ENCODE data around the gene PIBF1. TPM values are rescaled to one million over a fixed set of nuclear protein-coding genes. Genes with fewer than 3 reads are reported as not detected.

Gene PIBF1
- total and polyA plus RNA-seq, 7 experiments from 2014 or later = 20.4 to 40.1 (median 29.1) TPM

- Histone ChIP-seq H3K4me3 (ENCODE audit: low read length) (no peak overlapping the region), H3K27ac (ENCODE audit: low read depth, low read length) (no peak overlapping the region), H3K4me1 (ENCODE audit: control insufficient read depth in 2 of 2, insufficient read depth in 2 of 2, low read length in 2 of 2) (no peaks in the 10 kb centered on the region), H3K9me3 (ENCODE audit: control insufficient read depth in 2 of 3, low read length in 3 of 3) (no peaks in the 10 kb centered on the region), H3K36me3 (ENCODE audit: control insufficient read depth in 2 of 3, insufficient read depth in 3 of 3, low read length in 3 of 3) (peaks cover 0 to 20% (median 7%) of the 10 kb centered on the region in 3 experiments), H3K27me3 (ENCODE audit: control insufficient read depth in 2 of 2, insufficient read depth in 2 of 2, low read length in 2 of 2) (no peaks in the 10 kb centered on the region)
- H3K9me3 Mint-ChIP-seq = no peaks in the 10 kb centered on the region
- CTCF ChIA-PET = interaction anchor here (1.3 kb wide), 1 partner anchor 13 kb away, joined by 4 read pairs; no protein-coding TSS in a partner anchor
- ATAC-seq (no peak), DNase-seq (no peak)
- H3K4me3 Mint-ChIP-seq = no peak overlapping the region
- H3K27ac Mint-ChIP-seq = no peak overlapping the region
- H3K4me1 Mint-ChIP-seq = peaks cover 0 to 6% (median 0%) of the 10 kb centered on the region in 7 donors
- peaks cover 13 to 66% (median 33%) of the 10 kb centered on the region in 5 donors for H3K36me3 Mint-ChIP-seq
- POLR2A ChIA-PET = no interaction called here
- intact Hi-C loops (cut with micrococcal nuclease) = no loop called here
- no peaks in the 10 kb centered on the region for H3K27me3 Mint-ChIP-seq
Observed at GRCh38 chr13:72851678-72852014, 69.7 kb downstream of the PIBF1 start.

GRCh38 chr13:72852207-72852606, 70.3 kb downstream of the PIBF1 start:
- Histone ChIP-seq H3K9me3 (ENCODE audit: control insufficient read depth in 2 of 3, low read length in 3 of 3) (no peaks in the 10 kb centered on the region), H3K36me3 (ENCODE audit: control insufficient read depth in 2 of 3, insufficient read depth in 3 of 3, low read length in 3 of 3) (peaks cover 0 to 20% (median 7%) of the 10 kb centered on the region in 3 experiments), H3K4me3 (ENCODE audit: low read length) (no peak overlapping the region), H3K27ac (ENCODE audit: low read depth, low read length) (no peak overlapping the region), H3K4me1 (ENCODE audit: control insufficient read depth in 2 of 2, insufficient read depth in 2 of 2, low read length in 2 of 2) (no peaks in the 10 kb centered on the region), H3K27me3 (ENCODE audit: control insufficient read depth in 2 of 2, insufficient read depth in 2 of 2, low read length in 2 of 2) (no peaks in the 10 kb centered on the region)
- POLR2A ChIA-PET = no interaction called here
- Mint-ChIP-seq H3K36me3 (peaks cover 11 to 61% (median 35%) of the 10 kb centered on the region in 5 donors), H3K27me3 (no peaks in the 10 kb centered on the region), H3K9me3 (no peaks in the 10 kb centered on the region), H3K27ac (no peak overlapping the region), H3K4me3 (no peak overlapping the region), H3K4me1 (peaks cover 0 to 6% (median 0%) of the 10 kb centered on the region in 7 donors)
- DNase-seq (no peak), ATAC-seq (no peak)
- CTCF ChIA-PET = interaction anchor here (1.3 kb wide), 1 partner anchor 13 kb away, joined by 4 read pairs; no protein-coding TSS in a partner anchor
- intact Hi-C loops (cut with micrococcal nuclease) = no loop called here

- Histone ChIP-seq H3K27ac (ENCODE audit: low read depth, low read length) (no peak overlapping the region), H3K27me3 (ENCODE audit: control insufficient read depth in 2 of 2, insufficient read depth in 2 of 2, low read length in 2 of 2) (no peaks in the 10 kb centered on the region), H3K4me3 (ENCODE audit: low read length) (no peak overlapping the region), H3K9me3 (ENCODE audit: control insufficient read depth in 2 of 3, low read length in 3 of 3) (no peaks in the 10 kb centered on the region), H3K36me3 (ENCODE audit: control insufficient read depth in 2 of 3, insufficient read depth in 3 of 3, low read length in 3 of 3) (peaks cover 0 to 20% (median 7%) of the 10 kb centered on the region in 3 experiments), H3K4me1 (ENCODE audit: control insufficient read depth in 2 of 2, insufficient read depth in 2 of 2, low read length in 2 of 2) (no peaks in the 10 kb centered on the region)
- Mint-ChIP-seq H3K36me3 (peaks cover 8 to 58% (median 28%) of the 10 kb centered on the region in 5 donors), H3K4me1 (peaks cover 0 to 6% (median 0%) of the 10 kb centered on the region in 7 donors), H3K27ac (no peak overlapping the region), H3K4me3 (no peak overlapping the region), H3K9me3 (no peaks in the 10 kb centered on the region), H3K27me3 (no peaks in the 10 kb centered on the region)
- ATAC-seq = no peak
- ChIA-PET CTCF (interaction anchor here (1.3 kb wide), 1 partner anchor 14 kb away, joined by 4 read pairs; no protein-coding TSS in a partner anchor), POLR2A (no interaction called here)
- DNase-seq = no peak
- intact Hi-C loops (cut with micrococcal nuclease) = no loop called here
Observed at GRCh38 chr13:72853000-72853399, 71.1 kb downstream of the PIBF1 start.

GRCh38 chr13:72864142-72865011, 82.4 kb downstream of the PIBF1 start:
- peaks cover 0 to 3% (median 0%) of the 10 kb centered on the region in 11 donors for H3K9me3 Mint-ChIP-seq
- Histone ChIP-seq H3K27ac (ENCODE audit: low read depth, low read length) (no peak overlapping the region), H3K27me3 (ENCODE audit: control insufficient read depth in 2 of 2, insufficient read depth in 2 of 2, low read length in 2 of 2) (no peaks in the 10 kb centered on the region), H3K4me1 (ENCODE audit: control insufficient read depth in 2 of 2, insufficient read depth in 2 of 2, low read length in 2 of 2) (no peaks in the 10 kb centered on the region), H3K36me3 (ENCODE audit: control insufficient read depth in 2 of 3, insufficient read depth in 3 of 3, low read length in 3 of 3) (no peaks in the 10 kb centered on the region), H3K4me3 (ENCODE audit: low read length) (no peak overlapping the region), H3K9me3 (ENCODE audit: control insufficient read depth in 2 of 3, low read length in 3 of 3) (no peaks in the 10 kb centered on the region)
- DNase-seq (no peak), ATAC-seq (no peak)
- H3K4me1 Mint-ChIP-seq = peaks cover 0 to 13% (median 0%) of the 10 kb centered on the region in 7 donors
- no peak overlapping the region for H3K4me3 Mint-ChIP-seq
- H3K27me3 Mint-ChIP-seq = no peaks in the 10 kb centered on the region
- no peak overlapping the region for H3K27ac Mint-ChIP-seq
- intact Hi-C loops (cut with micrococcal nuclease) = no loop called here
- ChIA-PET CTCF (no interaction called here), POLR2A (no interaction called here)
- H3K36me3 Mint-ChIP-seq = peaks cover 10 to 50% (median 48%) of the 10 kb centered on the region in 5 donors

- Mint-ChIP-seq H3K27ac (no peak overlapping the region), H3K9me3 (peaks cover 0 to 4% (median 0%) of the 10 kb centered on the region in 11 donors), H3K36me3 (peaks cover 7 to 62% (median 61%) of the 10 kb centered on the region in 5 donors), H3K4me1 (peaks cover 0 to 9% (median 0%) of the 10 kb centered on the region in 7 donors), H3K4me3 (no peak overlapping the region), H3K27me3 (no peaks in the 10 kb centered on the region)
- CTCF ChIA-PET = interaction anchor here (0.6 kb wide), 2 partner anchors 991 to 1401 kb away, joined by 3 to 4 read pairs; no protein-coding TSS in a partner anchor
- no peak for DNase-seq
- POLR2A ChIA-PET = no interaction called here
- no peaks in the 10 kb centered on the region for H3K9me3 ChIP-seq (ENCODE audit: control insufficient read depth in 2 of 3, low read length in 3 of 3)
- no peaks in the 10 kb centered on the region for H3K27me3 ChIP-seq (ENCODE audit: control insufficient read depth in 2 of 2, insufficient read depth in 2 of 2, low read length in 2 of 2)
- no peak overlapping the region for H3K27ac ChIP-seq (ENCODE audit: low read depth, low read length)
- no peak overlapping the region for H3K4me3 ChIP-seq (ENCODE audit: low read length)
- H3K36me3 ChIP-seq (ENCODE audit: control insufficient read depth in 2 of 3, insufficient read depth in 3 of 3, low read length in 3 of 3) = no peaks in the 10 kb centered on the region
- no peaks in the 10 kb centered on the region for H3K4me1 ChIP-seq (ENCODE audit: control insufficient read depth in 2 of 2, insufficient read depth in 2 of 2, low read length in 2 of 2)
- ATAC-seq = no peak
- intact Hi-C loops (cut with micrococcal nuclease) = no loop called here
Observed at GRCh38 chr13:72868229-72868628, 86.3 kb downstream of the PIBF1 start.

- ChIA-PET CTCF (no interaction called here), POLR2A (no interaction called here)
- H3K4me1 ChIP-seq (ENCODE audit: control insufficient read depth in 2 of 2, insufficient read depth in 2 of 2, low read length in 2 of 2) = no peaks in the 10 kb centered on the region
- no peaks in the 10 kb centered on the region for H3K27me3 ChIP-seq (ENCODE audit: control insufficient read depth in 2 of 2, insufficient read depth in 2 of 2, low read length in 2 of 2)
- Mint-ChIP-seq H3K4me1 (peaks cover 0 to 12% (median 6%) of the 10 kb centered on the region in 7 donors), H3K9me3 (peaks cover 0 to 24% (median 5%) of the 10 kb centered on the region in 11 donors), H3K36me3 (peaks cover 18 to 93% (median 88%) of the 10 kb centered on the region in 5 donors), H3K4me3 (no peak overlapping the region), H3K27ac (no peak overlapping the region), H3K27me3 (no peaks in the 10 kb centered on the region)
- no peak for DNase-seq
- H3K4me3 ChIP-seq (ENCODE audit: low read length) = no peak overlapping the region
- H3K27ac ChIP-seq (ENCODE audit: low read depth, low read length) = no peak overlapping the region
- no peaks in the 10 kb centered on the region for H3K9me3 ChIP-seq (ENCODE audit: control insufficient read depth in 2 of 3, low read length in 3 of 3)
- peaks cover 0 to 6% (median 0%) of the 10 kb centered on the region in 3 experiments for H3K36me3 ChIP-seq (ENCODE audit: control insufficient read depth in 2 of 3, insufficient read depth in 3 of 3, low read length in 3 of 3)
- no peak for ATAC-seq
- intact Hi-C loops (cut with micrococcal nuclease) = no loop called here
Observed at GRCh38 chr13:72875233-72875632, 93.3 kb downstream of the PIBF1 start.
